ENCODE measurements around the gene GPC6.

GPC6 gene

GRCh38 chr13:94248454-94249228 is 1022.0 kb downstream of the GPC6 start:
- no peaks in the 10 kb centered on the region for H3K9me3 ChIP-seq (ENCODE audit: insufficient read depth, low read depth, low read length)
- no peak overlapping the region for H3K4me2 ChIP-seq (ENCODE audit: low read depth, low read length, poor library complexity, severe bottlenecking)
- H2AFZ ChIP-seq (ENCODE audit: low read length): no peak overlapping the region
- H3K27me3 ChIP-seq (ENCODE audit: insufficient read depth, low read length, poor library complexity, severe bottlenecking): no peaks in the 10 kb centered on the region
- H3K79me2 ChIP-seq (ENCODE audit: insufficient read depth, low read length): no peaks in the 10 kb centered on the region
- H3K9ac ChIP-seq (ENCODE audit: low read depth, low read length, poor library complexity, severe bottlenecking): no peak overlapping the region
- no peaks in the 10 kb centered on the region for H3K4me1 ChIP-seq (ENCODE audit: insufficient read depth, low read length, poor library complexity, severe bottlenecking)
- H3K4me3 ChIP-seq (ENCODE audit: low read length, poor library complexity, severe bottlenecking): no peak overlapping the region
- H4K20me1 ChIP-seq (ENCODE audit: insufficient read depth, low read length, poor library complexity, severe bottlenecking): no peaks in the 10 kb centered on the region
- no peaks in the 10 kb centered on the region for H3K9me2 ChIP-seq (replicated peaks; ENCODE audit: low read depth, low read length)
- H3F3A ChIP-seq (ENCODE audit: low read depth): no peaks in the 10 kb centered on the region
- no peaks in the 10 kb centered on the region for H3K36me3 ChIP-seq (ENCODE audit: insufficient read depth, low read length)
- TF ChIP-seq EZH2phosphoT487 (IDR thresholded peaks at IDR 0.05; ENCODE audit: borderline replicate concordance) (no peak), CTCF (conservative IDR thresholded peaks at IDR 0.05; ENCODE audit: low read length) (no peak)

GRCh38 chr13:94249512-94249911 is 1022.9 kb downstream of the GPC6 start:
- no peaks in the 10 kb centered on the region for H3K9me2 ChIP-seq (replicated peaks; ENCODE audit: low read depth, low read length)
- H4K20me1 ChIP-seq (ENCODE audit: insufficient read depth, low read length, poor library complexity, severe bottlenecking): no peaks in the 10 kb centered on the region
- H3K4me1 ChIP-seq (ENCODE audit: insufficient read depth, low read length, poor library complexity, severe bottlenecking): no peaks in the 10 kb centered on the region
- no peaks in the 10 kb centered on the region for H3K27me3 ChIP-seq (ENCODE audit: insufficient read depth, low read length, poor library complexity, severe bottlenecking)
- no peak overlapping the region for H2AFZ ChIP-seq (ENCODE audit: low read length)
- no peak for TF ChIP-seq CTCF (conservative IDR thresholded peaks at IDR 0.05; ENCODE audit: low read length)
- TF ChIP-seq EZH2phosphoT487 (IDR thresholded peaks at IDR 0.05; ENCODE audit: borderline replicate concordance): no peak
- H3K9ac ChIP-seq (ENCODE audit: low read depth, low read length, poor library complexity, severe bottlenecking): no peak overlapping the region
- H3K79me2 ChIP-seq (ENCODE audit: insufficient read depth, low read length): no peaks in the 10 kb centered on the region
- no peaks in the 10 kb centered on the region for H3K36me3 ChIP-seq (ENCODE audit: insufficient read depth, low read length)
- no peak overlapping the region for H3K4me2 ChIP-seq (ENCODE audit: low read depth, low read length, poor library complexity, severe bottlenecking)
- no peaks in the 10 kb centered on the region for H3F3A ChIP-seq (ENCODE audit: low read depth)
- H3K9me3 ChIP-seq (ENCODE audit: insufficient read depth, low read depth, low read length): no peaks in the 10 kb centered on the region
- no peak overlapping the region for H3K4me3 ChIP-seq (ENCODE audit: low read length, poor library complexity, severe bottlenecking)

- no peak overlapping the region for H3K4me2 ChIP-seq (ENCODE audit: low read depth, low read length, poor library complexity, severe bottlenecking)
- H3F3A ChIP-seq (ENCODE audit: low read depth): no peaks in the 10 kb centered on the region
- no peak overlapping the region for H2AFZ ChIP-seq (ENCODE audit: low read length)
- H4K20me1 ChIP-seq (ENCODE audit: insufficient read depth, low read length, poor library complexity, severe bottlenecking): no peaks in the 10 kb centered on the region
- H3K36me3 ChIP-seq (ENCODE audit: insufficient read depth, low read length): no peaks in the 10 kb centered on the region
- H3K9ac ChIP-seq (ENCODE audit: low read depth, low read length, poor library complexity, severe bottlenecking): no peak overlapping the region
- no peak overlapping the region for H3K4me3 ChIP-seq (ENCODE audit: low read length, poor library complexity, severe bottlenecking)
- no peaks in the 10 kb centered on the region for H3K79me2 ChIP-seq (ENCODE audit: insufficient read depth, low read length)
- H3K27me3 ChIP-seq (ENCODE audit: insufficient read depth, low read length, poor library complexity, severe bottlenecking): no peaks in the 10 kb centered on the region
- TF ChIP-seq CTCF (conservative IDR thresholded peaks at IDR 0.05; ENCODE audit: low read length) (no peak), EZH2phosphoT487 (IDR thresholded peaks at IDR 0.05; ENCODE audit: borderline replicate concordance) (no peak)
- no peaks in the 10 kb centered on the region for H3K9me3 ChIP-seq (ENCODE audit: insufficient read depth, low read depth, low read length)
- H3K9me2 ChIP-seq (replicated peaks; ENCODE audit: low read depth, low read length): no peaks in the 10 kb centered on the region
- no peaks in the 10 kb centered on the region for H3K4me1 ChIP-seq (ENCODE audit: insufficient read depth, low read length, poor library complexity, severe bottlenecking)
Observed at GRCh38 chr13:94251831-94252608, 1025.4 kb downstream of the GPC6 start.
